Measurements from ENCODE around the gene MYO7B.

The MYO7B gene

GRCh38 chr2:127650785-127651380, 115.4 kb downstream of the MYO7B start:
- no peak for DNase-seq (ENCODE audit: low read depth)

- DNase-seq (ENCODE audit: low read depth): no peak
Measured at GRCh38 chr2:127651381-127651809, 115.9 kb downstream of the MYO7B start.

DNA sequence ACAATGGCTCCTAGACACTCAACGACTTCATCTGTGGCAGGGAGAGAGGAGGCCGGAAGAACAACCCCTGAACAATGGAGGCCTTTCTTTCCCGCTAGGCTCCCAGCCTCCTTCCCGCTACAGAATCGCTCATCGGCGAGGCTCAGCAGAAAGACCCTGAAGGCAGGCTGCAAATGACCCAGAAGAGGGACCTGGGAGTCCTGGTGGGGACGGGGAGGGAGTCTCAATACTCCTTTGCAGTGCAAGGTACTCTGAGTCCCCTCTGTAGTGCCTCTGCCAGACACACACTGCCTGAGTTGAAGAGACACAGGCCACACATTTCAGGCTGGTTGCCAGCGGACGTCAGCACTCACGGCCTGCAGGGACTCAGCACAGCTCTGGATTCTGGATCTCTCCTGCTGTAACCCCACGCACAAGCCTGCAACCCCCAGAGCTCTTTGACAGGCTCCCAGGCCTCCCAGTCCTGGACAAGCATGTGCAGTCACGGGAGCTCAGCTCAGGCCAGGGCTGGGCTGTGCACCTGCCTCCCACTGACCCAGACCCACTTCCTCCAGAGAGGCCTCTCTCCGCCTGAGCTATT, 116.6 kb downstream of the MYO7B start:
- DNase-seq (ENCODE audit: low read depth): no peak

GRCh38 chr2:127652786-127653357, 117.4 kb downstream of the MYO7B start:
- no peak for DNase-seq (ENCODE audit: low read depth)

DNA sequence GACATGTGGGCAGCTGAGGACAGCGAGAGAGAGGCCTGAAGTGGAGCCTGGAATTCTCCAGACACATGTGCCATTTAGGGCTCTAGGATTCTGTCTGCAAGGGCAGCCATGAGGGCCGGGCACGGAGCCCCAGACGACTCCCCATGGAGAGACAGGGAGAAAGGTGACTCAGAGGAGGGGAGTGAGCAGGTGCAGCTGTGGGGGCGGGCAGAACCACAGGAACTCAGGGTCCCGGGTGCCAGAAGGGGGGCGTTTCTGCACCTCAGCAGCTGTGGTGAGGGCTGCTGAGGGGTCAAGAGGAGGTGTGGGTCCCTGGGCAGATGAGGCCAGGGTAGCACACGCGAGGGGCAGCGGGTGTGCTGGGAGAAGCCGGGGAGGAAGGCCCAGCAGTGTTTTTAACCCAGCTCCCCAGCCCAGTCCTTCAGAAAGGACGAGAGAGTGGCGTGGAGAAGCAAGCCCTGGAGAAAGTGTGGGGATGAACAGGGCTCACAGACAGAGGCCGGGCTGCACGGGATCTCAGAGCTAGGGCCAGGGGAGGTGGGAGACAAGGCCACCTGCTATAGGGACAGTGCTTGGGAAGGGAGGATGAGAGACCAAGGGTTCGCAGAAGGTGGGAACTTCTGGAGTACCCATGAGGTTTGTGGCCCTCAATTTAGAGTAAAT, 118.1 kb downstream of the MYO7B start:
- DNase-seq (ENCODE audit: low read depth): no peak

GRCh38 chr2:127654084-127654837, 118.8 kb downstream of the MYO7B start:
- no peak for DNase-seq (ENCODE audit: low read depth)

DNA sequence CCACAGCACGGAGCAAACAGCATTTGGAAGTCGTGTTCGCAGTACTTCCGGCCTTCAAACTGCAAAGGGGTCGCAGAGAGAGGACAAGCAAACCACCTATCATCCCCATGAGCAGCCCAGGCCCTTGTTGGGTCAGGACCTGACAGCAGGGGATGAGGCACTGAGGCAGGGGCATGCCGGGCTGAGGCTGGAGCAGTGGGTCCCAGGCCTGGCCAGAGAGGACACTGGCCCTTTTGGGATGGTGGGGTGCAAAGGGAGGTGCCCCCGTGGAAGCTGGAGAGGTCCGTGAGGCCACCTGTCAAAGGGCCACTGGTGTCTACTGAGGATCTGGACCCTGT, 119.3 kb downstream of the MYO7B start:
- DNase-seq (ENCODE audit: low read depth): no peak

DNA sequence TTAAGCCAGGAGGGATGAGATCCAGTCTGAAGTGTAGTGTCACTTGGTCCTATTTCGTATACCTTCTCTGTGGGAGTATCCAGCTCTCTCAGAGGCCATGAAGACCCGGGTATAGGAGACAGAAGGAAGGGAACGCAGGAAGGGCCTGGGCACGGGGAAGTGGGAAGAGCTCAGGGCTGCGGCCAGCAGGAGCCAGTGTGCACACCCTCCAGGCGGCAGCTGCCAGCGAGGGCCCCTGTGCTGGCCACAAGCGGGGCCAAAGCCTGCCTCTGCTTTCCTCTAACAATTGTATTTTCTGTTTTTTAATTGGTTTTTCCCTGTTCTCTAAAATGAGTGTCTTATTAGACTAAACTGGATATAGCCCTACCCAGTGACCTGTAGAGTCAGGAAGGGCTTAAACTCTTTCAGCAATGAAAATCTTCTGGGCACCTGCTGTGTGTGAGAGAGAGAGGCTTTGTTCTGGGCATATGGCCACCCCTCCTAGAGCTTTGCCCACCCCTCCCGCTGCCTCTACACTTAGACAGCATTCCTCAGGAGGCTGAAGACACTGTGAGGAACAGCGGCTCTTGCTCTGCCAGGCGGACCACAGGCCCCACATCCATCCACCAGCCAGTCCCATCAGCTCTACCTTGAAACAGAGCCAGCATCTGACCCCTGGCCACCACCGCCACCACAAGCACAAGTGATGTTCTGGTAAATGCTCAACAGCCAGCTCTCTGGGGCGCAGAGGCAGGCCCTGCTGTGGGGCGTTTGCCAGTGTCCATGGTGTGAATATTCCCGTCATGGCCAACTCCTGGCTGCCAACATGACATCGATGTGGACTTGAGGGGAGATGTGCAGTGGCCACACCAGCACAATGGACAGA, 120.0 kb downstream of the MYO7B start:
- no peak for DNase-seq (ENCODE audit: low read depth)

GRCh38 chr2:127656569-127657231, 121.2 kb downstream of the MYO7B start:
- no peak for DNase-seq (ENCODE audit: low read depth)

GRCh38 chr2:127657232-127657595, 121.7 kb downstream of the MYO7B start:
- DNase-seq (ENCODE audit: low read depth): no peak

GRCh38 chr2:127658146-127658545, 122.7 kb downstream of the MYO7B start:
- DNase-seq (ENCODE audit: low read depth): no peak

- DNase-seq (ENCODE audit: low read depth): no peak
Measured at GRCh38 chr2:127658641-127659407, 123.3 kb downstream of the MYO7B start.

DNA sequence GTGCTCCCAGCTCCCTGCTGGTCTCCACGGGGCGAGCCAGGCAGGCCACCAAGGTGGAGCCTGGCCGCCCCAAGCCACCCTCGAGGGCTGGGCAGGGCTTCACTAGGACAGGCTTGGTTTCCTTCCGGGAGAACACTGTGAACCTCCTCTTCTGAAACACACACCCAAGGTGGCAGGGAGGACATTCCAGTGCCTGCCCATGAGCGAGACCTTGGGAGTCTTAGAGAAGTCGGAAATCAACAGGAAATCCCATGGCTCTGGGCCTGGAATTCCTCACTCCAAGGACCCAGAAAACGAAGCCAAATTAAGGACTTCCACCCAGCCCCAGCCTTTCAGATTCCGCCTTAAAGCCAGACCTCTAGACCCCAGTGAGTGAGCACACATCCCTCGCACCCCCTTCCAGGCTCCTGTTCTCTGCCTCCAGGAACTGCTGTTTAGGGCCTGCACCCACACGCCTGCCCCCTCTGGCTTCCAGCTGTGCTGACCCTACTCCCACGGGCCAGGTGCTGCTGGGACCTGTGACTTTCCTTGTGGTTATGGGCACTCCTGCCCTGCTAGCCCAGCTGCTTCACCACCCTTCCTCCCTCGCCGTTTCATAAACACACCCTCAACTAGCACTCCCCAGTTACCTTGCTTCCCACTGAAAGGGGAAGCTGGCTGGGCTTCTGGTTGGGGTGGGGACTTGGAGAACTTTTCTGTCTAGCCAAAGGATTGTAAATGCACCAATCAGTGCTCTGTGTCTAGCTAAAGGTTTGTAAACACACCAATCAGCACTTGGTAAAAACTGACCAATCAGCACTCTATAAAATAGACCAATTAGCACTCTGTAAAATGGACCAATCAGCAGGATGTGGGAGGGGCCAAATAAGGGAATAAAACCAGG, 124.2 kb downstream of the MYO7B start:
- DNase-seq (ENCODE audit: low read depth): no peak

GRCh38 chr2:127660291-127660578, 124.8 kb downstream of the MYO7B start:
- no peak for DNase-seq (ENCODE audit: low read depth)

DNA sequence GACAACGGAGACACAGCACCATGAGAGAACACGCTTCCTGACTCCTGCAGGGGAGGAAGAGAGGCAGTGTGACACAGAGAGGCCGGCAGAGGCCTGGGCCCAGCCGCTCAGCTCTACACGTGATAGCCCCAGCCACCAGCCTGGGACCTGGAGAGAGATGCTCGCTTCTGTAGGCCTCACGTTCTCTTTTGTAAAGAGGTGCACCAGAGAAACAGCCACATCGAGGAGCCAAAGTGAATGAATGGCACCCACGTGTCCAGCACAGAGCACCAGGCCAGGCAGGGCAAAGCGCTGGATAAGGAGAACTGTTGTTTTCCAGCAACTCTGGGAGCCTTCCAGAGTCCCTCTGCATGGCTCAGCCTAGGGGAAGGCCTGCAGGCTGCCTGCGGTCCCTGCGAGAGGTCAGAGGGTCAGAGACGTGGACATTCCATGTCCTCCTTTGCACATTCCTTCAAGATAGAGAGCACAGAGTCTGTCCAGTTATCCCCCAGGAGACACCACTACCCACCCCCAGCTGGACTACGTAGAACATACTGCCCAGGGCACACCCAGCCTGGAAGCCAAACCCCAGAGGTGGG, 125.7 kb downstream of the MYO7B start:
- no peak for DNase-seq (ENCODE audit: low read depth)

DNA sequence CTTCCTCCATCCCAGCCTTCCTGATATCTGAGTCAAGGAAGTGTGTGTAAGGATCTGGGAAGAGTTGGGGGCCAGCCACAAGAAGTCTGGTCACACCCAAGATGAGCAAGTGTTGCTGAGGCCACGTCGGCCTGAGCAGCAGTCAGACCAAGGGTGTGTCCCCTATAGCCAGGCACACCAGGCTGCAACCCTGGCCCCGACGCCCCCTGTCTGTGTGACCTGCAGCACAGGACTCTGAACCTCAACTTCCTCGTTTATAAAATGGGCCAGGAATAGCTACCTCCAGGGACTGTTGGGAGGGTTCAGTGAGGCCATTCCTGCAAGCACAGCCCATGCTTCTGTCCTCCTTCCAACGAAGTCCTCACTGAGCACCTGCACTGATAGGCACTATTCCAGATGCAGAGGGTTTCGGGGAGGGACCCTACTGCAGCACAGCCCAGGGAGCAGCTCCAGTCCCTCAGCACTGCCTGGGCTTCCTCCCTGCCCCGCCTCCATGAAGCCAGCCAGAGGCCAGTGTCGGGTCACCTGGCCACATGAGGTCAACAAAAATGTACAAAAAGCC, 126.5 kb downstream of the MYO7B start:
- DNase-seq (ENCODE audit: low read depth): no peak

GRCh38 chr2:127662937-127663565, 127.6 kb downstream of the MYO7B start:
- no peak for DNase-seq (ENCODE audit: low read depth)

- DNase-seq (ENCODE audit: low read depth): no peak
Measured at GRCh38 chr2:127663566-127664064, 128.1 kb downstream of the MYO7B start.

Data from stimulated activated CD8-positive, alpha-beta memory T cell treated with anti-CD3 and anti-CD28 coated beads, Interleukin-7, amount 100 ng/mL, for 24 hours (primary cell).